Measurements from ENCODE around the gene CPN2. TPM values are rescaled to one million over a fixed set of nuclear protein-coding genes. Genes with fewer than 3 reads are reported as not detected.
A peak's percentile ranks its signal among the peaks of the same experiment; 100 is the strongest.

Gene CPN2, protein sequence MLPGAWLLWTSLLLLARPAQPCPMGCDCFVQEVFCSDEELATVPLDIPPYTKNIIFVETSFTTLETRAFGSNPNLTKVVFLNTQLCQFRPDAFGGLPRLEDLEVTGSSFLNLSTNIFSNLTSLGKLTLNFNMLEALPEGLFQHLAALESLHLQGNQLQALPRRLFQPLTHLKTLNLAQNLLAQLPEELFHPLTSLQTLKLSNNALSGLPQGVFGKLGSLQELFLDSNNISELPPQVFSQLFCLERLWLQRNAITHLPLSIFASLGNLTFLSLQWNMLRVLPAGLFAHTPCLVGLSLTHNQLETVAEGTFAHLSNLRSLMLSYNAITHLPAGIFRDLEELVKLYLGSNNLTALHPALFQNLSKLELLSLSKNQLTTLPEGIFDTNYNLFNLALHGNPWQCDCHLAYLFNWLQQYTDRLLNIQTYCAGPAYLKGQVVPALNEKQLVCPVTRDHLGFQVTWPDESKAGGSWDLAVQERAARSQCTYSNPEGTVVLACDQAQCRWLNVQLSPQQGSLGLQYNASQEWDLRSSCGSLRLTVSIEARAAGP
- polyA plus RNA-seq (ENCODE audit: insufficient read length in 4 of 4) = 1 to 10 TPM in 1 of 4 donors, under 1 TPM in 3; 0.16 to 1.0 (median 0.44) TPM

DNA sequence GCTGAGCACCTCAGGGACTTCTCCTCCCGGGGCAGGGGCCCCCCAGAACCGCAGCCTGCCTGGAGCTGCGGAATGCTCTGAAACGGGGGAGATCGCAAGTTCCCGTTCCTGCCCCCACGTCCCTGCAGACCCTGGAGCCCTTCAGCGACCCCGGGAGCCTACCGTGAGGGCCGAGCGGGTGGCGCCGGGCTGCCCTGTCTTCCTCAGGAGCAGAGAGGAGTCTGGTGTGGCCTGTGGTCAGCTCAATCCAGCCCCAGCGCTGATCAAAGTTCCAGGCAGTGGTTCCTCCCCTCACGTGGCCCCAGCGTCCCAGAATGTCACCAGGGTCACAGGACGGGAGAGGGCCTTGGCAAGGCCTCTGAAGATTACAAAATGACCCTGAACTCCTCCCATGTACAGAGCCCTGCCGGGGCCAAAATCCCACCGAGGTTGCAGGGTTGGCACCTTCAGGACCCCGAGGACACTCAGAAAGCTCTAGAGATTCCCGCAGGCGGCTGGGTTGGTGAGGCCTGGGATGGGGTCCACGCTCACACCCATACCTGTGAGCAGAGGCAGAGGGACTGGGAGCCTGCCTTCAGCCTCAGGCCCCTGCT is at the start of gene CPN2:
Gene CPN2, minus strand, starts transcription at position 249 of the 593 bp plus-strand sequence. CDS start 8,626 bp downstream, outside the sequence.
- DNase-seq (ENCODE audit: low read depth in 4 of 4, low spot score in 3 of 4) = no peak

DNA sequence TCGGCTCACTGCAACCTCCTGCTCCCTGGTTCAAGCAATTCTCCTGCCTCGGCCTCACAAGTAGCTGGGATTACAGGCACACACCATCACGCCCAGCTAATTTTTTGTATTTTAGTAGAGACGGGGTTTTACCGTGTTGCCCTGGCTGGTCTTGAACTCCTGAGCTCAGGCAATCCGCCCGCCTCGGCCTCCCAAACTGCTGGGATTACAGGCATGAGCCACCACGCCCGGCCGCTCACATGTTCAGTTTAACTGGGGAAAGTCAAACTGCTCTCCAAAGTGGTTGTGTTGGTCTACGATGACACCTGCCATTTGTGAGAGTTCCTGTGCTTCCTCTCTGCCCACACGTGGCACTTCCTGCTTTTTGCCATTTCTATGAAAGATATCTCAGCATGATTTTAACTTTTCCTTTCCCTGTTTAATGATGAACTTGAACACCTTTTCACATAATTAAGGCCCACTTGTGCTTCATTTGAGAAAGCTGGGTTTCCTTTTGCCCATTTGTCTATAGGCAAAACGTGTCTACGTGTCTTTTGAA is 48.8 kb upstream of the CPN2 start:
- no peak for DNase-seq (ENCODE audit: low read depth in 4 of 4, low spot score in 3 of 4)

GRCh38 chr3:194399166-194399565 is 48.0 kb upstream of the CPN2 start, which contains the start of gene GP5:
Gene GP5 (minus strand): TSS chr3:194399266. CDS start chr3:194398282, 984 bp downstream.
- no peak for DNase-seq (ENCODE audit: low read depth in 4 of 4, low spot score in 3 of 4)

GRCh38 chr3:194397757-194398312 is 46.7 kb upstream of the CPN2 start:
- no peak for DNase-seq (ENCODE audit: low read depth in 4 of 4, low spot score in 3 of 4)

- DNase-seq (ENCODE audit: low read depth in 4 of 4, low spot score in 3 of 4) = no peak
These were observed 46.0 kb upstream of the CPN2 start for GRCh38 chr3:194396859-194397756.

- DNase-seq (ENCODE audit: low read depth in 4 of 4, low spot score in 3 of 4) = no peak
These were observed 45.4 kb upstream of the CPN2 start for GRCh38 chr3:194396539-194396858.

GRCh38 chr3:194395778-194396538 is 44.8 kb upstream of the CPN2 start:
- peak in 2 of 4 donors; percentile 54 to 57 for DNase-seq (ENCODE audit: low read depth in 4 of 4, low spot score in 3 of 4)

GRCh38 chr3:194395212-194395611 is 44.1 kb upstream of the CPN2 start:
- DNase-seq (ENCODE audit: low read depth in 4 of 4, low spot score in 3 of 4) = no peak

DNA sequence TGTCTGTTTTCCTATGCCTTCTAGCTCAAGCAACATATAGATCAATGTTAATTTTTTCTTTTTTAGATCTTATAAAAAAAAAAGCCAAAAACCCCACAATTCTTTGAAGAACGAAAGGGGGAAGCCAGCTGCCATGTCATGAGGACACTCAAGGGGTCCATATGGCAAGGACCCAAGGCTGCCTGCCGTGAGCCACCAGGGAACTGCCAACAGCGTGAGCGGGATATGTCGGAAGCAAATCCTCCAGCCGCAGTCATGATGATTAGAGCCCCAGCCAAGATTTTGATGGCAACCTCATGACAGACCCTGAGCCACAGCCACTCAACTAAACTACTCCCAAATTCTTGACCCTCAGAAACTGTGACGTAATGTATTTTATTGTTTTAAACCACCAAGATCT is 41.4 kb upstream of the CPN2 start:
- no peak for DNase-seq (ENCODE audit: low read depth in 4 of 4, low spot score in 3 of 4)

DNA sequence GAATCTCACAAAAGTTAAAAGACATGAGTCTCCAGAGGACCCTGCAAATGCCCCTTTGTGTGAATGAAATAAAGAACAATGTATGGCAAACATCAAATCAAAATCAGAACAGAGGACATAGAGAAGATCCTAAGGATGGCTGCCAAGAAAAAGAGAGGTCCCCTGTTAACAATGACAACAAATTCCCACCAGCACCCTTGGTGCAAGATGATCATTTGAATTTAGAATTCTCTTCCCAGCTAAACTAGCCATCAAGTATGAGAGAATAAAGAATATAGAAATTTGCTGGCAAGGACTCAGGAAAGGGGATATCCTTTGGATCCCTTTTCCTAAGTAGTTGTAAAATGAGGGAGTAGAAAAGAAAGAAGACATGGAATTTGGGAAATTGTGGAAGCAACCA is 39.7 kb upstream of the CPN2 start:
- no peak for DNase-seq (ENCODE audit: low read depth in 4 of 4, low spot score in 3 of 4)

- no peak for DNase-seq (ENCODE audit: low read depth in 4 of 4, low spot score in 3 of 4)
These were observed 38.1 kb upstream of the CPN2 start for GRCh38 chr3:194389269-194389668.

- DNase-seq (ENCODE audit: low read depth in 4 of 4, low spot score in 3 of 4) = no peak
These were observed 36.8 kb upstream of the CPN2 start for GRCh38 chr3:194387926-194388418.

GRCh38 chr3:194387276-194387675 is 36.1 kb upstream of the CPN2 start:
- DNase-seq (ENCODE audit: low read depth in 4 of 4, low spot score in 3 of 4) = no peak

- DNase-seq (ENCODE audit: low read depth in 4 of 4, low spot score in 3 of 4) = no peak
These were observed 35.5 kb upstream of the CPN2 start for GRCh38 chr3:194386648-194387047.

- no peak for DNase-seq (ENCODE audit: low read depth in 4 of 4, low spot score in 3 of 4)
These were observed 34.9 kb upstream of the CPN2 start for GRCh38 chr3:194386066-194386465.

DNA sequence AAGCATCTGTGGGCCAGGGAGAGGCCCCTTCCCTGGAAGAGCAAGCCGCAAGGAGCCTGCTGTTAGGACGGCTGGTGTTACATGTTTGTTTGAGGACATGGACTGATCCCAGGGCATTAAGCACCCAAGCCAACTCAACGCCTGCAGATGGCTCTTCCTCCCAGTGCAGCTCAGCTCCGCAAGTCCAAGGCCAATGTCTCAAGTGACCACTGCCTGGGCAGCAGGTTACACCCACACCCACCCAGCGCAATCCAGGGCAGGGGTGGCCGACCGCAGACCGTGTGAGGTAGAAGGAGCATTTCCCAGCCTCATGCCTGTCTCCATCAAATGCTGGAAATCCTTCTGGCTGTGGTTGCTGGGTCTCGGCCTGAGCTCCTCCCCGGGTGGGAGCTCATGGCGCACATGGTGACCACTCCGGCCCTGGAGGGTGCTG is 33.5 kb upstream of the CPN2 start:
- no peak for DNase-seq (ENCODE audit: low read depth in 4 of 4, low spot score in 3 of 4)

GRCh38 chr3:194384156-194384555 is 33.0 kb upstream of the CPN2 start:
- DNase-seq (ENCODE audit: low read depth in 4 of 4, low spot score in 3 of 4) = no peak

DNA sequence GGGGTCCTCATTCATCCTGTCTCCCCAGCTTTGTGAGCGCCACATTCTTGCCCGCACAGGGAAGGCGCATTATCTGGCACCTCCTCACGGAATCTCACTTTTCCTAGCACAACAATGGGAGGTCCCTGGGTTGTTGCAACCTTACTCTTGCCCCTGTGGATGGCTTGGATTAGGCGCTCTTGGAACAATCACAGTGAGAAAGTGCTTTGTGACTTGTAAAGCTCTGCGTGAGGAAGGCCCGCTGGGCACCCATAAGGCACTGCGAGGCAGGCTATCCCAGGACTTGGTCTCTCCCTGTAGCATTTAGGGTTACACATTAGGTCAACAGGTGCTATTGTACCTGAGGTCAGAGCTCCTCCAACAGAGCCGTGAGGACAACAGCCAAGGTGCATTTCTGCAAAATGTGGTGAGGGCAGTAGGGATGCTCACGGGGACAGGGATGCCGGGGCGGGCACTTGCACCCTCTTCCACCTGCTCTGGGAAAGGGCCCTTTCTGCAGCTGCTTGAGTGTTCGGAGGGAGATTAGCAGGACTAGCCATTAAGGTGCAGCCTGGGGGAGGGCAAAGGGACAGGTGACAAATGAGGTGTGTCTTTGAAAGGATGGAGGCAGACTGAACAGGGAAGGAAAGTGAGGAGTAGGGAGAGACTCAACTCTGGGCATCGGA is 32.3 kb upstream of the CPN2 start:
- no peak for DNase-seq (ENCODE audit: low read depth in 4 of 4, low spot score in 3 of 4)

DNA sequence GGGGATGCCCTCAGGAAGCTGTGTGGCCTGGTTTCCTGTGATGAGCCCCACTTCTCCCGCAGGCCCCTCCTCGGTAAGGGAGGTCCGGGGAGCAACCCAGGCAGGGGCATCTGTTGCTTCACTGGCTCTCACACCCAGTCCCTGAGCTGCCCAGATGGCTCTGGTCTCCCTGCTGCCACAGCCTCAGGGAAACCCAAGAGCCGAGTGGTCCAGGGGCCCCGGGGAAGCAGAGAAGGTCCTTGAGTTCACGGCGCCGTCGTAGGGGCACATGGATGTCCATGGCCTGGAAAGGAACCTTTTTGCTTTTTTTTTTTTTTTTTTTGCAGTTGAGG is 31.7 kb upstream of the CPN2 start:
- DNase-seq (ENCODE audit: low read depth in 4 of 4, low spot score in 3 of 4) = no peak

All from left renal pelvis (tissue), 4 donors.